Neural progenitor cell (in vitro differentiated cells): ENCODE data around the gene SWAP70. TPM values are rescaled to one million over a fixed set of nuclear protein-coding genes. Genes with fewer than 3 reads are reported as not detected.
A peak's percentile ranks its signal among the peaks of the same experiment; 100 is the strongest.

Source experiments
- DNase-seq: peaks from one replicate; pipeline ENCODE4 v3.0.0-alpha.2; 2016; ENCODE audit warnings: low spot score
- H2AFZ ChIP-seq: fragments of 200-600 bp; sonication (generic); replicated peaks from 2 replicates; pipeline ENCODE4 v1.6.1; 2016; ENCODE audit warnings: antibody characterized with exemption
- H3F3A ChIP-seq: fragments of 200-600 bp; sonication (generic); 2 replicates; pipeline ENCODE4 v1.6.1; 2016; ENCODE audit warnings: antibody characterized with exemption, low read depth
- H3K27ac ChIP-seq: fragments of 200-600 bp; sonication (generic); 2 replicates; pipeline ENCODE4 v1.5.1; 2016; ENCODE audit warnings: mild to moderate bottlenecking
- H3K27me3 ChIP-seq: fragments of 200-600 bp; sonication (generic); 2 replicates; pipeline ENCODE4 v1.6.1; 2016; ENCODE audit warnings: mild to moderate bottlenecking, moderate library complexity
- H3K36me3 ChIP-seq: fragments of 200-600 bp; sonication (generic); 2 replicates; pipeline ENCODE4 v1.5.1; 2016
- H3K4me1 ChIP-seq: fragments of 200-600 bp; sonication (generic); 2 replicates; pipeline ENCODE4 v1.6.1; 2016; ENCODE audit warnings: mixed run types
- H3K4me2 ChIP-seq: fragments of 200-600 bp; sonication (generic); 2 replicates; pipeline ENCODE4 v1.6.1; 2016
- H3K4me3 ChIP-seq: fragments of 200-600 bp; sonication (generic); 2 replicates; pipeline ENCODE4 v1.5.1; 2016
- H3K79me2 ChIP-seq: fragments of 200-600 bp; sonication (generic); 2 replicates; pipeline ENCODE4 v1.6.1; 2016; ENCODE audit warnings: low read depth
- H3K9ac ChIP-seq: fragments of 200-600 bp; sonication (generic); 2 replicates; pipeline ENCODE4 v1.6.1; 2016
- H3K9me3 ChIP-seq: fragments of 200-600 bp; sonication (generic); 2 replicates; pipeline ENCODE4 v1.5.1; 2016; ENCODE audit warnings: low read depth
- H4K20me1 ChIP-seq: fragments of 200-600 bp; sonication (generic); 2 replicates; pipeline ENCODE4 v1.6.1; 2016; ENCODE audit warnings: low read depth
- H3K27ac Mint-ChIP-seq: 3 replicates; pipeline ENCODE4 v1.8.0; 2021; ENCODE audit warnings: mixed read lengths
- H3K27me3 Mint-ChIP-seq: 2 replicates; pipeline ENCODE4 v1.8.0; 2022; ENCODE audit warnings: low read depth, mild to moderate bottlenecking, inconsistent platforms, moderate library complexity, mixed read lengths; ENCODE audit not compliant: insufficient read depth
- H3K36me3 Mint-ChIP-seq: 3 replicates; pipeline ENCODE4 v1.8.0; 2021; ENCODE audit warnings: mixed read lengths
- H3K4me1 Mint-ChIP-seq: 3 replicates; pipeline ENCODE4 v1.8.0; 2021; ENCODE audit warnings: mixed read lengths
- H3K4me3 Mint-ChIP-seq: 3 replicates; pipeline ENCODE4 v1.8.0; 2021; ENCODE audit warnings: mild to moderate bottlenecking, moderate library complexity, mixed read lengths
- H3K9me3 Mint-ChIP-seq: 3 replicates; pipeline ENCODE4 v1.8.0; 2020; ENCODE audit warnings: mixed read lengths
- CTCF ChIP-seq: fragments of 200-600 bp; sonication (generic); IDR thresholded peaks from 2 replicates; pipeline ENCODE4 v1.5.1; 2017; ENCODE audit warnings: antibody characterized with exemption, mild to moderate bottlenecking
- EZH2 ChIP-seq: fragments of 200-600 bp; sonication (generic); IDR thresholded peaks from 2 replicates; pipeline ENCODE4 v1.6.1; 2017; ENCODE audit warnings: antibody characterized with exemption, mild to moderate bottlenecking, moderate library complexity
- EZH2phosphoT487 ChIP-seq: fragments of 200-600 bp; sonication (generic); IDR thresholded peaks from 2 replicates; pipeline ENCODE4 v1.6.1; 2017; ENCODE audit warnings: antibody characterized with exemption
- total RNA-seq: library from RNA; depleted of rRNA; stranded (reverse); fragments of >200 nt; gene quantifications from 2 replicates; pipeline ENCODE4 v1.2.3, GENCODE V29; 2015; ENCODE audit warnings: low replicate concordance

SWAP70 gene
- total RNA-seq, 1 donor from 2014 or later = 25.5 TPM

- H3K4me1 Mint-ChIP-seq = peaks cover 33% of the 10 kb centered on the region
- no peak for DNase-seq
- no peaks in the 10 kb centered on the region for H3K9me3 ChIP-seq
- peaks cover 9% of the 10 kb centered on the region for H3K4me1 ChIP-seq
- no peaks in the 10 kb centered on the region for H4K20me1 ChIP-seq
- H3K4me2 ChIP-seq = no peak overlapping the region
- H3K79me2 ChIP-seq = no peaks in the 10 kb centered on the region
- no peak for TF ChIP-seq CTCF
- TF ChIP-seq EZH2 = no peak
- TF ChIP-seq EZH2phosphoT487 = no peak
- H3K9ac ChIP-seq = no peak overlapping the region
- peaks cover 6% of the 10 kb centered on the region for H3F3A ChIP-seq
- no peaks in the 10 kb centered on the region for H3K36me3 ChIP-seq
- H3K27ac ChIP-seq = no peak overlapping the region
- peaks cover 4% of the 10 kb centered on the region for H3K27me3 ChIP-seq
- no peak overlapping the region for H3K4me3 Mint-ChIP-seq
- H3K9me3 Mint-ChIP-seq = no peaks in the 10 kb centered on the region
- peak overlapping the region; percentile 76 for H3K27ac Mint-ChIP-seq
- no peak overlapping the region for H2AFZ ChIP-seq
- peaks cover 7% of the 10 kb centered on the region for H3K27me3 Mint-ChIP-seq
- peaks cover 4% of the 10 kb centered on the region for H3K36me3 Mint-ChIP-seq
- no peak overlapping the region for H3K4me3 ChIP-seq
Observed at GRCh38 chr11:9755561-9756185, 91.8 kb downstream of the SWAP70 start.

- no peak overlapping the region for H3K4me3 ChIP-seq
- Mint-ChIP-seq H3K9me3 (no peaks in the 10 kb centered on the region), H3K4me1 (peaks cover 33% of the 10 kb centered on the region), H3K36me3 (peaks cover 4% of the 10 kb centered on the region), H3K27me3 (peaks cover 11% of the 10 kb centered on the region), H3K27ac (peak overlapping the region; percentile 55), H3K4me3 (no peak overlapping the region)
- no peak for TF ChIP-seq EZH2
- no peak for TF ChIP-seq CTCF
- no peak for TF ChIP-seq EZH2phosphoT487
- peaks cover 4% of the 10 kb centered on the region for H3K27me3 ChIP-seq
- no peaks in the 10 kb centered on the region for H3K9me3 ChIP-seq
- H3K36me3 ChIP-seq = no peaks in the 10 kb centered on the region
- no peak overlapping the region for H2AFZ ChIP-seq
- no peaks in the 10 kb centered on the region for H3K79me2 ChIP-seq
- no peak overlapping the region for H3K9ac ChIP-seq
- H3F3A ChIP-seq = peaks cover 6% of the 10 kb centered on the region
- no peak overlapping the region for H3K27ac ChIP-seq
- no peaks in the 10 kb centered on the region for H4K20me1 ChIP-seq
- no peak overlapping the region for H3K4me2 ChIP-seq
- no peak for DNase-seq
- peaks cover 9% of the 10 kb centered on the region for H3K4me1 ChIP-seq
Observed at GRCh38 chr11:9756461-9756860, 92.6 kb downstream of the SWAP70 start.

GRCh38 chr11:9756878-9757277, 93.0 kb downstream of the SWAP70 start:
- no peak for TF ChIP-seq EZH2
- no peak for TF ChIP-seq EZH2phosphoT487
- TF ChIP-seq CTCF = no peak
- H3K9ac ChIP-seq = no peak overlapping the region
- no peak overlapping the region for H3K4me3 ChIP-seq
- Mint-ChIP-seq H3K4me1 (peaks cover 33% of the 10 kb centered on the region), H3K36me3 (peaks cover 4% of the 10 kb centered on the region), H3K9me3 (no peaks in the 10 kb centered on the region), H3K4me3 (no peak overlapping the region), H3K27me3 (peaks cover 11% of the 10 kb centered on the region), H3K27ac (no peak overlapping the region)
- H3K27ac ChIP-seq = no peak overlapping the region
- peaks cover 6% of the 10 kb centered on the region for H3F3A ChIP-seq
- DNase-seq = no peak
- no peaks in the 10 kb centered on the region for H4K20me1 ChIP-seq
- H3K27me3 ChIP-seq = peaks cover 4% of the 10 kb centered on the region
- peaks cover 9% of the 10 kb centered on the region for H3K4me1 ChIP-seq
- H3K79me2 ChIP-seq = no peaks in the 10 kb centered on the region
- H2AFZ ChIP-seq = no peak overlapping the region
- H3K4me2 ChIP-seq = no peak overlapping the region
- no peaks in the 10 kb centered on the region for H3K9me3 ChIP-seq
- no peaks in the 10 kb centered on the region for H3K36me3 ChIP-seq
